NCI-H2107 treated with DMSO at 0.1 percent for 48 hours (cell line): ENCODE results near the gene APOO.

ENCODE experiments used
- DNase-seq: peaks from one replicate; lab custom pipeline; 2025; ENCODE audit not compliant: unreplicated experiment; lab: John Stamatoyannopoulos, UW

Gene APOO

DNA sequence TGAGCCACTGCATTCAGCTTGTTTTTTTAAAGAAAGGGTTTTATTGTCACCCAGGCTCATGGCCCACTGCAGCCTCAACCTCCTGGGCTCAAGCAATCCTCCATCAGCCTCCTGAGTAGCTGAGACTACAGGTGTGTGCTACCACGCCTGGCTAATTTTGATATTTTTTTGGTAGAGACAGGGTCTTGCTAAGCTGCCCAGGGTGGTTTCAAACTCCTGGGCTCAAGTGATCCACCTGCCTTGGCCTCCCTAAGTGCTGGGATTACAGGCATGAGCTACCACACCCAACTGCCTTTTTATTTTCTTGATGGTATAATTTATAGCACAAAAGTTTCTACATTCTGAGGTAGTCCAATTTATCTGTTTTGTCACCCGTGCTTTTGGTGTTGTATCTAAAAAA is 85.9 kb downstream of the APOO start:
- no peak for DNase-seq

DNA sequence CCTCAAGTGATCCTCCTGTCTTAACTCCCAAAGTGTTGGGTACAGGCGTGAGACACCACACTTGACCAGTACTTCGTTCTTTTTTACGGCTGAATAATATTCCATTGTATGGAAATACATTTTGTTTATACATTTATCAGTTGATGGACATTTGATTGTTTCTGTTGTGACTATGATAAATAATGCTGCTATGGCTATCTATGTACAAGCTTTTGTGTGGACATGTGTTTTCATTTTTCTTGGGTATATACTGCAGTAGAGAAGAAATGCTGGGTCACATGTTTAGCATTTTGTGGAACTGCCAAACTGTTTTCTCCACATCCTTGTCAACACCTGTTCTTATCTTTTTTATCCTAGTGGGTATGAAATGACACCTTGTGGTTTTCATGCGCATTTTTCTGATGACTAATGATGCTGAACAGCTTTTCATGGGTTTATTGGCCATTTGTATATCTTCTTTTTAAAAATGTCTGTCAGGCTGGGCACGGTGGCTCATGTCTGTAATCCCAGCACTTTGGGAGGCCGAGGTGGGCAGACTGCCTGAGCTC is 87.4 kb downstream of the APOO start:
- peak; percentile 23 for DNase-seq

DNA sequence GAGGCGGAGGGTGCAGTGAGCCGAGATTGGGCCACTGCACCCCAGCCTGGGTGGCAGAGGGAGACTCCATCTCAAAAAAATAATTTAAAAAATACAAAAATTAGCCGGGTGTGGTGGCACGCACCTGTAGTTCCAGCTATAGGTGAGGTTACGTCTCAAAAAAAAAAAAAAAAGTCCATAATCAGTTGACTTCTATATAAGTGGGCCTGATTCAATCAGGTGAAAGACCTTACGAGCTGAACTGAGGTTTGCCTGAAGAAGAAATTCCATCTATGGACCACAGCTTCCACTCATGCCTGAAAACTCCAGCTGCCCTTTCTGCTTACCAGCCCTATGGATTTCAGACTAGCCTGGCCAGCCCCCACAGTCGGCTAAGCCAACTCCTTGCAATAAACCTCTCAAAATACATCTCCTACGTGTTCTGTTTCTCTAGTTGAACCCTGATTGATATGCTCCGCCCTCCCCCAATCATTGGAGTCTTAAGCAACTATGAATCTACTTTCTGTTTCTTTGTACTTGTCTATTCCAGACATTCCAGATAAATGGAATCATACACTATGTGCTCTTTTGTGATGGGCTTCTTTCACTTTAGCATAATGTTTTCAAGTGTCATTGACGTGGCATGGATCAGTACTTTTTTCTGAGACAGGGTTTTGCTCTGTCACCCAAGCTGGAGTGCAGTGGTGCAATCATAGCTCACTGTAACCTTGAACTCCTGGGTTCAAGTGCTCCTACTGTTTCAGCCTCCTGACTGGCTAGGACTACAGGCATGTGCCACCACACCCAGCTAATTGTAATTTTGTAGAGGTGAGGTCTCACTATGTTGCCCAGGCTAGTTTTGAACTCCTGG is 88.1 kb downstream of the APOO start:
- peak; percentile 15 for DNase-seq

DNA sequence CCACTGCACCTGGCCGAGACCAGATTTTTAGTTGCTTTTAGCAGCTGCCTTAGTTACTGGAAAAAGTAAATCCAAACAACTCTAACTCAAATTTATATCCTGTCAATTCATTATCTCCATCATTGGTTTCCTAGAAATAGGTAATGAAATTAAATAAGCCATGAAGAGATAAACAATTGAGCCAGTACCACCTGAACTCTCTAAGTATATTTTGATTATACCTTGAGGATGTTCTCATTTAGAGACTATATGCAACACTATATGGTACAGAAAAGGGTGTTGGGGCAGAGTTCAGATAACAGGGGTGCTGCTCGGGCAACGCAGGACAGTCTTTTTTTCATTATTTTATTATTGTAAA is 89.8 kb downstream of the APOO start:
- DNase-seq = no peak

DNA sequence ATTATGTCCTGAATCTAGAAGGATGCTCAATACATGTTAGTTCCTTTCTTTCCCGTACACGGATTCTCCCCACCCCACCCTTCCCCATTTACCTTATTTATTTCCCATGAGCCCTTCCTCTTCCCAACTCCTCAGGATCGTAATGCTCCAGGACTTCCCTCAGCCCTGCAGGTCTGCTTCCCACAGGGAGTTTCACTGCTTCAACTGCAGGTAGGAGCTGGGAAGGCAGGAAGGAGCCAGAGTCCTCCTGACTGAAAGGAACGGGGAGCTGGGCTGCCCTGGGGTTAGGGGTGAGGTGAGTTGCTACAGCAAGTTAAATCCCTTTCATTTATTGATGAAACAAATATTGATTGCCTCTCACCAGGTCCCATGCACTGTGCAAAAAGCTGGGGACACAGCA is 91.6 kb downstream of the APOO start:
- no peak for DNase-seq

DNA sequence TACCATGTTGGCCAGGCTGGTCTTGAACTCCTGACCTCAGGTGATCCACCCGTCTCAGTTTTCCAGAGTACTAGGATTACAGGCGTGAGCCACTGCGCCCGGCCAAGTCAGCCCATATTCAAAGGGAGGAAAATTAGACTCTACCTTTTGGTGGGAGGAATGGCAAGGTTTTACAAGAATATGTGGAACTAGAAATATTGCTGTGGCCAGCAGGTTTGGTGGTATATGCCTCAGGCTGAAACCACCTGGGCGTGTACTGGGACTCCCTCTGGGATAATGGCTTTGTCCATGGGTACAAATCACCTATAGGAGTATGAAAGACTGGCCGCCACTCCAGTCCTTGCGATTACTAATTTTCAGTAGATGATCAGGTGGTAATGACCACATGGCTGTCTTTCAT is 92.4 kb downstream of the APOO start:
- DNase-seq = no peak

DNA sequence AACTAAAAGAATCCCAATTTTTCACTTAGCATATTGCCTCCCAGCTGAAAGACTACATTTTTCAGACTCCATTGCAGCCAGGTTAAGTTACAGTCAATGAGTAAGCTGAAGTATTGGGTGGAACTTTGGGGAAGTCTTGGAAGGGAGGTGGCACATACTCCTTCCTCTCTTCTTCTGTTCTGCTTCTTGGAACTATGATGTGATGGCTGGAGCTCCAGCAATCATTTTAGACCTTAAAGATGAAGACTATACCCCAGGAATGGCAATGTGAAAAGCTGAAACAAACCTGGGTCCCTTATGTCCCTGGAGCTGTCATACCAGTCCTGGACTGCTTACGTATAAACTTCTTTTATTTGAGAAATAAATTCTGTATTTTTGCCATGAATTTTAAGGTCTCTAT is 93.9 kb downstream of the APOO start:
- no peak for DNase-seq

DNA sequence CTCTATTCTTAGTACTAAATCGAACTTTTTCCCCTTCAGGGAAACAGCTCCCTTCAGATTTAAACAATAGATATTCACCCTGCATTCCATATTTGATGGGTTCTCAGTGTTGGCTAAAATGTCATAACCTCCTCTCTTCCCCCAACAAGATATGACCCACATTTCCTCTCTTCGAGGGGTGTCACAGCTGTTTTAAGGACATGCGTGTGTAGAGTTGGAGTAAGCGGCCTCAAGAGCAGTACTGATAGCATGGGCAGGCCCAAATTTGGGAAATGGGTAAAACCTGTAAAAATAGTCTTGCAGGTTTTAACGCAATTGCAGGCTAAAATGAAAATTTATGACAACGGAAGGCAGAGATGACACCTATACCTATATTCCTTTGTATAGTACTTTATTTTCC is 96.1 kb downstream of the APOO start:
- DNase-seq = no peak

DNA sequence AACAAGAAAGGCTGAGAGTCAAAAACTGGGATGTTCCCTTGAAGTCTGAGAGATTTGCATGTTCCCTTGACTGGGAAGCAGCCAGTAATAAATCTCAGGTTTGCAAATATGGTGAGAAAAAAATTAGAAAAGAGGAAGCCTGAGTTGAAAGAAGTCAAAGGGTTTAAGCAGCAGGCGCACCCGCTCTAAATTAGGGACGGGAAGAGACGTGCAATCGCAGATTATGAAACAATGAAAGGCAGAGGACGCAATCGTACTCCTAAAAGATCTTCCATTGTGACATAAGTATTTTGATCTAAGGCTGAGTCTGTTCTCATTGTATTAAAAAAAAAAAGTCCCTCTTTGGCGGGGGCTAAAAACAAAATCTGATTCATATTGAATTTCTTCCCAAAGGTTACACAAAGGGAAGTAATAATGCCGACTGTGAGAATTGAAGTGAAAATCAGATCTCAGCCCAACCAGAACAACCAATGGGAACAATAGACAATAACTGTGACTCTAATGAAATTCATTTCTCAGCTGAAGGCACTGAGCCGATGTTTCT is 96.6 kb downstream of the APOO start:
- no peak for DNase-seq

DNA sequence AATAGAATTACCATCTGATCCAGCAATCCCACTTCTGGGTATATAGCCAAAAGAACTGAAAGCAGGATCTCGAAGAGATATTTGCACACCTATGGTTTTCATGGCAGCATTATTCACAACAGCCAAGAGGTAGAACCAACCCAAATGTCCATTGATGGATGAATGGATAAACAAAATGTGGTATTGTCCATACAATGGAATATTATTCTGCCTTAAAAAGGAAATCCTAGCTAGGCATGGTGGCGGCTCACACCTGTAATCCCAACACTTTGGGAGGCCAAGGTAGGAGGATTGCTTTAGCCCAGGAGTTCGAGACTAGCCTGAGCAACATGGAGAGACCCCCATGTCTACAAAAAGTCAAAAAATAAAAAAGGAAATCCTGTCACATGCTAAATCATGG is 97.5 kb downstream of the APOO start:
- no peak for DNase-seq

DNA sequence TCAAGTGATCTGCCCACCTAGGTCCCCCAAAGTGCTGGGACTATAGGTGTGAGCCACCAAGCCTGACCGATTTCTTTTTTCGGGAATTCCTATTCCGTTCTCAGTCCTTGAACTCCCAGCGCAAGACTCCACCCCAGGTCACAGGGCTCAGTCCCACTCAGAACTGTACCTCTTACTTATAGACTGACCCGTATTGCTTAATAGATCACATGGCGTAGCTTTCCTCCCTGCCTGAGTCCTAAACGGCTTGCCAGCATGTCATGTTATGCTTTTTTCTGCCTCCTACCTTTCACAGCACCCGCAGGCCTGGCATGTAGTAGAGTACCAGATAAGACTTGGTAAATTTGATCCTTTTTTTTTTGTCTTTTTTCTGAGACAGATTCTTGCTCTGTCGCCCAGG is 102.3 kb downstream of the APOO start:
- DNase-seq = no peak

DNA sequence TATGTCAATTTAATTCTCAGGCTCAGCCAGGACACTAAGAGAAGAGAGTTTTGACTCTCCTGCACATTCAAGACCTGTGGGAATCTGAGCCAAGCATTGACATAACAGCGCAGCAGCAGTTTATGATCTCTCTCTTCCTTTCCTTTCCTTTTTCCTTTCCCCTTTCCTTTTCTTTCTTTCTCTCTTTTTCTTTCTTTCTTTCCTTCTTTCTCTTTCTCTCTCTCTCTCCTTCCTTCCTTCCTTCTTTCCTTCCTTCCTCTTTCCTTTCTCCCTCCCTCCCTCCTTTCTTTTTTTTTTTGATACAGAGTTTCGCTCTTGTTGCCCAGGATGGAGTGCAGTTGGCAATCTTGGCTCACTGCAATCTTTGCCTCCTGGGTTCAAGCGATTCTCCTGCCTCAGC is 103.2 kb downstream of the APOO start:
- no peak for DNase-seq

DNA sequence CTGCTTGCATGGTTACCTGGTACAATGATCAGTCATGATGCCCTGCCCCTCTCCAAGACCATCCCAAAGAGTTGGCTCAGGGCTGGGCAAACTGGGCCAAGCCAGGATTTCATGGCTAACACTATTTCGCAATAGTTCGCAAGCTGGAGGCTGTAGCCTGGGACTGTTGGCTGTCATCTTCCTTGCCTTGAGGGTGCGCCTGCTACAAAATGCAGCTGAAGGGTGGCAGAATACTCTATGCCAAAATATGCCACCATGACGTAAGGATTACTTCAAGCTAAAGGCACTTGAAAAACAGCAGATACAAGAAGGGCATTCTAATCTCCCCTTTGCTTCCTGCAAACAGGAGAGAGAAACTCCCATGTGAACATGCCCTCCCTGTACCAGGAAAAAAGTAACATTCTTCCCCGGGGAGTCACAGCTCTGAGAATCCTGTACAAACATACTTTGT is 103.8 kb downstream of the APOO start:
- DNase-seq = no peak

DNA sequence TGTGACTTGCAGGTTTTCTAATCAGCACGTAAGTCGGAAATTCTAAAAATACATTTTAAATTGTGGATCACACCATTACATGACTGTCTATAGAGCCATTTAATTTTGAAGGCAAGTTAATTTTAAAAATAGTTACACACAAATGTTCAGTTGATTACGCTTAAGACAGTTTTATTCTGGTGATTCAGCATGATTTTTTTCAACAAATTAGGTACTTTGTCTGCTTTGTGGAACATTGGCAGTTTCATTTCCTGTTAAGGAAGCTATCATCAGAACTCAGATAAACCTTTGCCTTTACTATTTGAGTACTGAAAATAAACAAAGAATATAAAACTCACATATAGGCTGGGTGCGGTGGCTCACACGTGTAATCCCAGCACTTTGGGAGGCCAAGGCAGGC is 105.3 kb downstream of the APOO start:
- no peak for DNase-seq

DNA sequence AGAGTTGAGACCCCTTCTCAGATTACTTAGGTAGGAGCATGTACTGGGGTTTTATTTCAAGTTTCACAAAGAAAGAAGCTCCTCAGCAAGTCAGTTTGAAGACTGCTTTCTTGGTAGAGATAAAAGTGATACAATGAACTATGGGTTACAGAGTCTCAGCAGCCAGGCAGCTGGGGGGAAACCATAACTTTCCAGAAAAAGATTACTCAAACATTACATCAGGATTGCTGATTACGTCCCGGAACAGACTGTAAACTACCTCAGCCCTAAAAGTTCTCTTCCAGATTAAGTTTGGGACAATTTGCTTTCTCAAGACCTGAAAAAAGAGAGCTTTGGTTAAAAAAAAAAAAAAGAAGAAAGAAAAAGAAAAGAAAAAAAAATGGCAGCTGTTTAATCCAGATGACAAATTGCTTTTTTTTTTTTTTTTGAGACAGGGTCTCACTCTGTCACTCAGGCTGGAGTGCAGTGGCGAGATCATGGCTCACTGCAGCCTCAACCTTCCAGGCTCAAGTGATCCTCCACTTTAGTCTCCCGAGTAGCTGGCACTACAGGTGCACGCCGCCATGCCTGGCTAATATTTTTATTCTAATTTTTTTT is 108.2 kb downstream of the APOO start:
- DNase-seq = no peak

DNA sequence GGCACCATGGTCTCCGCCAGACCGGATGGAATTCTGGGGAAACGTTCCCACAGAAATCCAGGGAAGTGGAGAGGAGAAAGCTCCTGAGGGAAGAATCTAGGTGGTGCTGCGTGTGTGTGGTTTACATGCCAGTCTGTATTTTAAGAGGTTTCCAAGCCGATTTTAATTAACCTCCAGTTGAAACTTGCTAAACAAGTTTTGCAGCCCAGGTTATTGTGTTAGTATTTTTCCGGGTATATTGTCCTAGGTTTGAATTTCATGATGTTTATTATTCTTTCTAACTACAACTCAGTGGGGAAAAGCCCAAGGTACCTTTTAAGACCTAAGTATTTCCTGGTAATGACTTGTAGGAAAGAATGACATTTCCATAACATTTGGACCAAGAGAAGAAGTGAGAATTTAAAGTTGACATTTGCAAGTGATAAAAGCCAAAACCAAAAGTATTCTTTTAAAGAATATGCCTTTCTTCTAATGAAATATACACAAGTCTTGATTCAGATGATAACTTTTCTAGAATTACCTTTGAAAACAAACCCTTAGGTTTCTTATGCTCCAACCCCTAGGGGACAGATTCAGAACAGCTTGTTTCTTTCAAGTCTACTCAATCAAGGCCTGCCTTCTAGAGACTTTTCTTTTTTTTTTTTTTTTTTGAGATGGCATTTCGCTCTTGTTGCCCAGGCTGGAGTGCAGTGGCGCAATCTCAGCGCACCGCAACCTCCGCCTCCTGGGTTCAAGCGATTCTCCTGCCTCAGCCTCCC is 110.2 kb downstream of the APOO start:
- no peak for DNase-seq

DNA sequence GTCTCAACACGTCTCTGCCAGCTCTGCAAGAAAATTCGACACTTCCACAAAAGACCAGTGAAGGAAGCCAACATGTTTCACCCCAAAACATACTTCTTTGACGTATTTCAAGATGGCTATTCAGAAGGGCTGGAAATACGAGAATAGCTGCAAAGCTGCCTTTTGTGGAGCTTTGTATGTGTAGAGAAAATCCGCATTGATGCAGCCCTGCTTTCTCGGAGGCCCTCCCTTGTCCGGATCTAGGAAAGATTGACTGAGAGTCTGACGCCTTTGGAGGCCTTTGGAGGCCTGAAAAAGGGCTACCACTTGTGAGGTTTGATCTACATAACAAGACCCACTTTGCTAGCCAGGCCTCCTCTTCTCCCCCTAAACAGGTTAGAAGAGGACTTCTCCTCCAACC is 112.5 kb downstream of the APOO start:
- no peak for DNase-seq

DNA sequence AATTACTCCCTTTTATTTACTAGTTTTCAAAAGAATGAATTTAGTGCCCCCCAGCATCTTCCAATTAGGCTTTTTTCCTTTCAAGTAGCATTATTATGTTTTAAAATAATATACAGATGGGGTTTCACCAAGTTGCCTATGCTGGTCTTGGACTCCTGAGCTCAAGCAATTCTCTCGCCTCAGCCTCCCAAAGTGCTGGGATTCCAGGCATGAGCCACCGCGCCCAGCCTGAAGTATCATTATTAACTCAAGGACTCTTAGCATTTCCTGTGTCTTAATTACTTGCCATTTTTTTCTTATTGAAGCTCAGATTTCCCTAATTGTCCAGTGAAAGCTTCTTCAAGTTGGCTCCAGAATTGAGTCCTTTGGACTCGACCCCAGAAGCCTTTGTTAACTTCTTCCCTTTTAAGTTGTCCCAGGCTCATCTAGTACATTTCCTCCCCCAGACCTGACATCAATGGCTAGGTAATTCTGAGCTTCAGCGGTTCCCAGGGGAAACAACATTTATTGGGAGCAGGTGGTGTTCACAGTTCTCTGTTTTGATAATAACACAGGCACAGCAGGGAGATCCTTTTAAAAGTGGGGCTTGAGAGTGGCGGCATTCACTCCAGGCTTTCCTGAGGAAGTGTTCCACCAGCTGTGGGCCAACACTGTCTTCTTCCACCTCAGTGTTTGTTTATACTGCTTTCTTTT is 114.7 kb downstream of the APOO start:
- DNase-seq = peak; percentile 97

DNA sequence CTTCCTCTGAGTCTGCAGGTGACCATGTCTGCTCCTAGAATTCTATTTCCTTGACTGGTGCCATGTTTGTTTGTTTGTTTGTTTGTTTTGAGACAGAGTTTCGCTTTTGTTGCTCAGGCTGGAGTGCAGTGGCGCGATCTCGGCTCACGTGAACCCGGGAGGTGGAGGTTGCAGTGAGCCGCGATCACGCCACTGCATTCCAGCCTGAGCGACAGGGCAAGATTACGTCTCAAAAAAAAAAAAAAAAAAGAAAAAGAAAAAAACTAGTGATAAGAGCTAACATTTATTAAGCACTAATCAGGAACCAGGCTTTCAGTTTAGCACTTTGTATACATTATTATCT is 117.6 kb downstream of the APOO start:
- no peak for DNase-seq

DNA sequence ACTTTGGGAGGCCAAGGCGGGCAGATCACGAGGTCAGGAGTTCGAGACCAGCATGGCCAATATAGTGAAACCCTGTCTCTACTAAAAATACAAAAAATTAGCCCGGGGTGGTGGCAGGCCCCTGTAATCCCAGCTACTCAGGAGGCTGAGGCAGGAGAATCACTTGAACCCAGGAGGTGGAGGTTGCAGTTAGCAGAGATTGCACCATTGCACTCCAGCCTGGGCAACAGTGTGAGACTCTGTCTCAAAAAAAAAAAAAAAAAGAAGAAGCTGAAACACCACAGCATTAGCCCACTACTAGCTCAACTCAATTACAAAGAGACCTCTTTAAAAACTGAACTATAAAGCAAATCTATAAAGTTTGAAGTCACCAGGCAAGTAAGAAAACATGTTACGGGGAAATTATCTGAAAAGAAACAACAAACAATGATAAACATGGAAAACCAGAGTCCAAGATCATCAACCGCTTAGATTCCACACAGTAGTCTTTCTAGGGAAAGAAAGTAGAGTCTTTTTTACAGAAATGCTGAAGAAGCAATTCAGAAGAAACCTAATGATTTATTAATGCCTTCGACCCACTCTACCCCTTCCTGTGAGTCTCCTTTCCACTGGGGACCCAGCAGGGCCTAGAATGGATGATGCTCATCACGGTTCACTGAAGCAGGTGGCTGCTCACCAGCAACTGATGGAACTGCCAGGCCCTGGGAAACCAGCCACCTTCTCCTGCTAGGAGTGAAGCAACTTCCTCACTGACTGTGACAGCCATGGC is 118.2 kb downstream of the APOO start:
- no peak for DNase-seq
